ENCODE results near the gene IQCH.
A peak's percentile ranks its signal among the peaks of the same experiment; 100 is the strongest.
"Not testable (repeated sequence)": the region's sequence is repeated elsewhere in the genome, so short reads cannot be mapped to it uniquely, and the experiment has no call there.

IQCH gene

DNA sequence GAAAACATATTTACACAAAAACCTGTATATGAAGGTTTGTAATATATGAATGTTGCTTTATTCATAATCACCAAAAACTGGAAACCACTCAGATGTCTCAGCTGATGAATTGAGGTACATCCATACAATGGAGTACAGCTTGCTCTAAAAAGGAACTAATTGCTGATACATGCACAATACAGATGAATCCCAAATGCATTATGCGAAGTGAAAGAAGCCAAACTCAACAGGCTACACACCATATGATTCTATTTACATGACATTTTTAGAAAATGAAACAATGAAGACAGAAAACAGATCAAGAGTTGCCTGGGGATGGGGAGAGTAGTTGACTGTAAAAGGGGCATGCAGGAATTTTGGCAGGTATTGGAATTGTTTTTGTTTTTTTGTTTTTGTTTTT lies 95.5 kb downstream of the IQCH start:
- FAIRE-seq (no peak), DNase-seq (ENCODE audit: low spot score) (no peak)

- FAIRE-seq (no peak), DNase-seq (ENCODE audit: low spot score) (no peak)
Observed at GRCh38 chr15:67358391-67358790, 103.8 kb downstream of the IQCH start.

DNA sequence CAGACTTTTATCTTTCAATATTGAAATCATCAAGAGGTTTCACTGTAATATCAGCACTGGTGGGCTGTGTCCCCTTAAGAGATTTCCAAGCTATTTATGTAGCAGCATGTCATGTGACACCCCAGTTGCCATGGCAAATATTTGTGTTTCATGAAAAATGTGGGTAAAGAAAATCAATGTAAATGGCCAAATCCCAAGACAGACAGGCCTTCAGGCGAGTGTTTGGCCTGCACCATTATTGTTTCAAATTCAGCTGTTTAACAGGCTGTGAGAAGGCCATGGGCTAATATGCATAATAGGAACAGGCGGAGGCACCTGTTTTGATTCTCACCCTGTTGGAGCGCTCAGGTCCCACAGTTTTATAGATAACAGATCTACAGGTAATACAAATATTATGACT lies 104.2 kb downstream of the IQCH start:
- FAIRE-seq (no peak), DNase-seq (ENCODE audit: low spot score) (no peak)

- DNase-seq (ENCODE audit: low spot score), result no peak
- FAIRE-seq, result no peak
Observed at GRCh38 chr15:67359431-67360079, 105.0 kb downstream of the IQCH start.

- FAIRE-seq (no peak), DNase-seq (ENCODE audit: low spot score) (no peak)
Observed at GRCh38 chr15:67361100-67361499, 106.5 kb downstream of the IQCH start.

DNA sequence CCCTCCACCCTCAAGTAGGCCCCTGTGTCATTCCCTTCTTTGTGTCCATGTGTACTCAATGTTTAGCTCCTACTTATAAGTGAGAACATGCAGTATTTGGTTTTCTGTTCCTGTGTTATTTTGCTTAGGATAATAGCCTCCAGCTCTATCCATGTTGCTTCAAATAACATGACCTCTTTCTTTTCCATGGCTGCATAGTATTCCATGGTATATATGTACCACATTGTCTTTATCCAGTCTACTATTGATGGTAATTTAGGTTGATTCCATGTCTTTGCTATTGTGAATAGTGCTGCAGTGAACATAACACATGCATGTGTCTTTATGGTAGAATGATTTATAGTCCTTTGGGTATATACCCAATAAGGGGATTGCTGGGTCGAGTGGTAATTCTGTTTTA lies 109.1 kb downstream of the IQCH start:
- not testable (repeated sequence) for DNase-seq (ENCODE audit: low spot score); FAIRE-seq

GRCh38 chr15:67365994-67366393 lies 111.4 kb downstream of the IQCH start:
- DNase-seq (ENCODE audit: low spot score), result no peak
- FAIRE-seq, result no peak

- no peak for FAIRE-seq
- DNase-seq (ENCODE audit: low spot score), result no peak
Observed at GRCh38 chr15:67366904-67367303, 112.3 kb downstream of the IQCH start.

DNA sequence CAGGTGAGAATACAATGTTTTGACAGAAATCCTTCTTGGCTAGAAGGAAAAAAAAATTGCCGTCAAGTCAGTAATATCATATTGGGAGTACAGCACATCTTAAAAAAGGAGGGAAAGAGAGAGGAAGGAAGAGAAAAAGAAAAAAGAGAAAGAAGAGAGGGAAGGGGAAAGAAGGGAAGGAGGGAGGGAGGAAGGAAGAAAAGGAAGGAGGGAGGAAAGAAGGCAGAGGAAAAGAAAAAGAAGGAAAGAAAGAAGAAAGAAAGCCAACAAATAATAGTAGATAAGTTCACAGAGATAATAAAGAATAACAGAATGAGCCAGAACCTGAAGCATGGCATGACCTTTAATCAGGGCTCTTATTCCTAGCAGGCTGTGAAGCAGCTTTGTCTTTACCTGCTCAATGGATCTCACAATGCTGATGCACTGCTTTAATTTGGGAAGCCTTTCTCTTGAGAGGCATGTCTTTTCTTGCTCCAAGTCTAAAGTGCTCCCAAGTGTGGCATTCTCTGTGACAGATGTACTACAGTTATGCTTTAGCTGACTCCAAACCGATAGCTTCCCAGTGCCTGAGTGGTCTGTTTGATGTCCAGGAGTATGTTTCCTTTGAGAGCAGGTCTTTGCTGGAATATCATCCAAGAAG lies 114.9 kb downstream of the IQCH start:
- no peak for FAIRE-seq
- no peak for DNase-seq (ENCODE audit: low spot score)

DNA sequence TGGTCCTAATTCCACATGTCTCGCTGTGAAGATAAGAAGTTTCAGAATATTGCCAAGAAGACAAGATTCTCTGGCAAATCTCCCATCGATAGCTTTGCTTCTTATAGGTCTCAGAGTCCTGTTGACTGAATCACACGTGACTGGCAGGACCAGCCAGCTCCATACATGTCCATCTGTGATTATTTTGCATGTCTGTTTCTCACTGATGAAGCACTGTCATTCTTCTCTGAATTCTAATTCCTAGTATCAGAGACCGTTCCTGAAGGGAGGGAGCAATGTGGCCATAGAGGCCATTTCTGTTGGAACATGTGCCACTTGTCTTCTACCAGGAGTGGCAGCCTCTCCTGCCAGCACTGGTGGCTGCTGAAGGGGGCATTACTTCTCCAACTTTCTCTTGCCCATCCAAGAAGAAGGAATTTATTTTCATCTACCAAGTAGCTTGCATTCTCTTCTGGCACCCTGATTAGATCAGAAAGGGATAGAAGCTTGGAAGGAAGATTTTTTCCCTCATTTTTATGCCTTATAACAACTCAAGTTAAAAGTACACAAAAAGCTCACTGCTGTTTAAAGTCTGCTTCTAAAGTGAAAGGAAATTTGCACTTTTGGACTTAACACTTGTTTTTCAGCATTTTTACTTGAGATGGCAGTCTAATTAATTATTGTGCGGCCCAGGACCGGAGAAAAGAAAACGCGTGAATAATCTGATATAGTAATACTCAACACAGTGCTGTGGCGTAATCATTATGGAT lies 115.8 kb downstream of the IQCH start:
- FAIRE-seq (no peak), DNase-seq (ENCODE audit: low spot score) (no peak)

DNA sequence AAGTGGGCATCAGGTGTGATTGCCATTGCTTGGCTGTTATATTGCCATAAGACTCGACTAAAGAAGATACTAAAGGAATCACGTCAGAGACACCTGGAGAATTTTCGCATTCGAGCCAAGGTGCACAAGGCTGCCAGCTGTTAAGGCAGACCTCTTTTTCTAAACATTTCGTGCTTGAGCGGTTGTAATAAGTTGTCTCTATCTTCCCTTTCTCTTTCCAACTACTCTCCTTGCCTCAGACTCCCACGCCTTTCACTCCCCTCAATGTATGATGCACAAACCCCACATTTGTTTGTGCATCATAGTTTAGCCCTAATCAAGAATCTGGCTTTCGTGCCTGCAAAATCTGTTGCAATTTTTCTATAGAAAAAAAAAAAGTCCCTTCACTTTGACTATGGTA lies 118.0 kb downstream of the IQCH start:
- FAIRE-seq (no peak), DNase-seq (ENCODE audit: low spot score) (no peak)

DNA sequence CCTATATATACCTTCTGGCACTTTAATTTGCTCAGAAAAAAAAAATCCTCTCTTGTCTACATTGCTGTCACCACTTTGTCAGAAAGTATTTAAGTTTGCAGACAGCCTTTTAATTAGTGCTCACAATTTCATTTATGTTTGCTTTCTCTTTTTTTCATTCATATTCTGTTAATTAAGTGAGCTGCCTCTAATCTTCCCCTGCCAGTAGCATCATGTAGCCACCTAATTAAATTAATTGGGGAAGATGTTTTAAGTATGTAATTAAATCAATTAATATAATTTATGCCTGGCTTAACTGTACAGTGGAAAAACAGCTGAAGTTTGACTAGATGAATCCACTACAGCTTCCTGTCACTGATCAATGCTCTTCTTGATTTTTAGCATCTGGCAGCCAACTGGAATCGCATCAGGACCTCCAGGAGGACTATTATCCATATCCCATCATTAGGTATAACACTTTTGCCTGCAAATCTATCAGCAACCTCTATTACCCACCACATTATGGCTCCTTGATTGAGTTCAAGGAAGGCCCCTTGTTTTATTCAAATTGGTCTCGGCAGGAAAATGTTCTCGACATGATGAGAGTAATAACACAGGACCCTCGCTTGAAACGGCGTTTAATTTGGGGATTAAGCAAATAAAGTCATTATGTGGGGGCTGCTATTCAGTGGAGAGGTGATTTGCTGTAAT lies 118.5 kb downstream of the IQCH start:
- FAIRE-seq, result no peak

DNA sequence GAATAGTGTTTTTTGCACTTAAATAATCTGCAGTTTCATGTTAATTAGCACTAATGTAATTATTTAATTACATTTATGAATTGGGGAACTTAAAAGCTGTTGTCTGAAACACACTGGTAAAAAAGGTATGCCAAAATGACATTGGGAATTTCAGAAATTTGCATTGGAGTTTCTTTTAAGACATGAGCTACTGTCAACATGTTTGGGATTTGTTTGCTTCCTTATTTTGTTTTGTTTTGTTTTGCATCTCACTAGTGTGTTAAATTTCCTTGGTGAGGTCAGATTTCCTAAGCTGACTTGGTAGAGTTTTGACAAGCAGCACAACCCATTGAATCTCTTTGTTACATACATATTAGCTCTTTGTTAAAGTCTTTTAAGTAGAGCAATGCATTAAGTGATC lies 119.4 kb downstream of the IQCH start:
- DNase-seq (ENCODE audit: low spot score) (no peak), FAIRE-seq (no peak)

More for the DNA sequence above, 118.5 kb downstream of the IQCH start:
- no peak for DNase-seq (ENCODE audit: low spot score)

DNA sequence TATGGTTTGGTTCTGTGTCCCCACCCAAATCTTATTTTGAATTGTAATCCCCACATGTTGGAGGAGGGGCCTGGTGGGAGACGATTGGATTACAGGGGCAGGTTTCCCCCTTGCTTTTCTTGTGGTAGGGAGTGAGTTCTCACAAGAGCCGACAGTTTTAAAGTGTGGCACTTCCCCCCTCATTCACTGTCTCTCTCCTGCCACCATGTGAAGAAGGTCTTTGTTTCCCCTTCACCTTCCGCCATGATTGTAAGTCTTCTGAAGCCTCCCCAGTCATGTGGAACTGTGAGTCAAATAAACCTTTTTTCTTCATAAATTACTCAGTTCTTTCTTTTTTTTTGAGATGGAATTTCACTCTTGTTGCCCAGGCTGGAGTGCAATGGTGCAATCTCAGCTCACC lies 124.9 kb downstream of the IQCH start:
- DNase-seq (ENCODE audit: low spot score), result no peak
- no peak for FAIRE-seq

GRCh38 chr15:67380921-67381320 lies 126.3 kb downstream of the IQCH start:
- no peak for FAIRE-seq

GRCh38 chr15:67381416-67382045 lies 126.9 kb downstream of the IQCH start:
- DNase-seq (ENCODE audit: low spot score) (no peak), FAIRE-seq (no peak)

More at GRCh38 chr15:67380921-67381320, 126.3 kb downstream of the IQCH start:
- no peak for DNase-seq (ENCODE audit: low spot score)

DNA sequence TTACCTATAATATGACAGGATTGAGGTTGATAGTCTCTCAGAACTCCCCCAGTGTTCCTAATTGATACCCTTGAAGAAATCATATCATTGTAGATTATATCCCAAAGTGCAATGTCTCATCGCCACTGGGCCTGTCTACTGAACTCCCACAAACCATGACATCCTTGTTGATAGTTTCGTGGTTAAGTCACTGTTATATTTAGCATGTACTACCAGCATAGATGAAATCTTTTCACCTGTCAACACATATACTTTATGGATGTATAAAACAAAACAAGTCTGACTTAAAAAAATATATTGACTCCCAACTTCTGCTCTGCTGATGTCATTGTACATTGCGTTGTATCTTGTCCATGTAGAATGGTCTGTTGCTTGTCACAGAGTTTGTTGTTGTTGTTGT lies 128.1 kb downstream of the IQCH start:
- FAIRE-seq (no peak), DNase-seq (ENCODE audit: low spot score) (no peak)

- FAIRE-seq (peak; percentile 15), DNase-seq (ENCODE audit: low spot score) (no peak)
Observed at GRCh38 chr15:67383899-67384298, 129.3 kb downstream of the IQCH start.

GRCh38 chr15:67384761-67385160 lies 130.2 kb downstream of the IQCH start:
- no peak for DNase-seq (ENCODE audit: low spot score)

GRCh38 chr15:67385971-67386370 lies 131.4 kb downstream of the IQCH start:
- no peak for DNase-seq (ENCODE audit: low spot score)
- no peak for FAIRE-seq

More at GRCh38 chr15:67384761-67385160, 130.2 kb downstream of the IQCH start:
- no peak for FAIRE-seq

DNA sequence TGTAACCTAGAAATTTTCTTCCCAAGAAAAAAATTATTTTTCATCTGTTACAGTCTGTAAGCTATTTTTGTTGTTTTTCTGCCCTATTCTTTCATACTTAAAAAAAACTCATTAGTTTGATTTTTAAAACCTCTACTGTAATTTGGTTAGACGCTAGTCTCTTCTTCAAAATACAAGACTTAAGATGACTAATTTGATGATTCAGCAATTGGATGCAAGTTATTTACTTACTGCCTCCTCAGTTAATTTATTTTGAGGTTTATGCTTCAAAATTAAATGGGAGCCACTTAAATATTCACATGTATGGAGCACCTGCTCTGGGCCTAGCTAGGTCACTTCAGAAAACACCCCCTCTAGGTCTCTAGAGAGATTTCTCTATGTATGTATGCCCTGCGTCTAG lies 132.4 kb downstream of the IQCH start:
- DNase-seq (ENCODE audit: low spot score) (no peak), FAIRE-seq (no peak)

All from RCC 7860 (cell line).